ENCODE data around the gene TTC14.

- TF ChIP-seq POLR2A (IDR thresholded peaks at IDR 0.05) (no peak), POLR2AphosphoS5 (IDR thresholded peaks at IDR 0.05) (no peak)
These were observed 6.4 kb upstream of the TTC14 start for GRCh38 chr3:180595559-180595935.
